Measurements from ENCODE around the gene CCK. TPM values are rescaled to one million over a fixed set of nuclear protein-coding genes. Genes with fewer than 3 reads are reported as not detected.

CCK gene
- total and polyA plus RNA-seq, 4 donors = 0.25 TPM; not detected in 3

DNA sequence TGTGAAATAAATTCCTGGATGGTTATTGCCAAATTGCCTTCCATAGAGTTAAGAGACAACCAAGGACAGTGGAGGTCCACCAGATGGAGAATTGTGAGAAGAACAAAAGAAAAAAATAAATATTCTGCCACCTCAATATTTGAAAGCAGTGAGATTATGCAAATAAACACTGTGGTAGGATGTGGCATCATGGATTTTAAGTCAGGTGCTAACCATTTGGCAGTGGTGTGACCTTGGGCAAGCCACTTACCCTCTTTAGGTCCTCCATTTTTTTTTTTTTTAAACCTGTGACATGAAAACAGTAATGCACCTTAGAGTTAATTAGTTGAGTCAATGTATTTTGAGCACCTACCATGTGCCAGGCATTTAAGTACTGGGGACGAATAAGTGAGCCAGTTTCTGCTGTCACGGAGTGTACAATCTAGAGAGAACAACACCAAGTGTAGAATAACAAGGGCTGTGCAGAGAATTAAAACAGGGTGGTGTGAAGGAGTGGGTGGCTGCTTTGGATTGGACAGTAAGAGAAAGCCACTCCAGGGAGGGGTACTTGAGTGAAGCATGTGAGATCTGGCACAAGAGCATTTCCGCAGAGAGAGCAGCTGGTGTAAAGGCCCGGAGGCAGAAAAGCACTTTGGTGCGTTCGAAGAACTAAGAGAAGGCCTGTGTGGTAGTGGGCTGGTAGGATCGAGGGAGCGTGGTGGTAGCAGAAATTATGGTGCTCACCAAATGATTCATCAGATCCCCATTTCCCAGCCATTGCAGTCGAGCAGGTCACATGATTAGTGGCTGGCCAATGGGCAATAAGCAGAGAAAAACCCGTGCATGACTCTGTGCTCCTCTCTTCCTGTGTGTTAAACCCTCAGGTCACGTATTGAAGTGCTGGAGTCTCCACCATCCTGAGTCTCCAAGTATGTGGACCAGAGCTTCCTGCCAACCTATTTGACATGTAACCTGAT is 39.2 kb downstream of the CCK start:
- no peak overlapping the region for H3K27ac ChIP-seq (ENCODE audit: low read depth in 1 of 2, low read length in 2 of 2)
- no peaks in the 10 kb centered on the region for H3K27me3 ChIP-seq (ENCODE audit: control insufficient read depth in 4 of 4, insufficient read depth in 4 of 4, low read length in 3 of 4)
- no peak overlapping the region for H3K9ac ChIP-seq (ENCODE audit: low read depth in 1 of 2, low read length in 2 of 2)
- peaks cover 3 to 20% (median 14%) of the 10 kb centered on the region in 4 donors for H3K36me3 ChIP-seq (ENCODE audit: control insufficient read depth in 4 of 4, insufficient read depth in 3 of 4, low read depth in 1 of 4, low read length in 3 of 4)
- no peaks in the 10 kb centered on the region for H3K9me3 ChIP-seq (ENCODE audit: control insufficient read depth in 4 of 4, low read length in 3 of 4)
- no peak for DNase-seq (ENCODE audit: low spot score)
- WGBS = 86% methylated on average over 11 of the region's 11 CpGs
- H3K4me1 ChIP-seq (ENCODE audit: control insufficient read depth in 4 of 4, insufficient read depth in 4 of 4, low read length in 3 of 4) = peaks cover 2 to 23% (median 15%) of the 10 kb centered on the region in 4 donors
- TF ChIP-seq, protein P1, sequence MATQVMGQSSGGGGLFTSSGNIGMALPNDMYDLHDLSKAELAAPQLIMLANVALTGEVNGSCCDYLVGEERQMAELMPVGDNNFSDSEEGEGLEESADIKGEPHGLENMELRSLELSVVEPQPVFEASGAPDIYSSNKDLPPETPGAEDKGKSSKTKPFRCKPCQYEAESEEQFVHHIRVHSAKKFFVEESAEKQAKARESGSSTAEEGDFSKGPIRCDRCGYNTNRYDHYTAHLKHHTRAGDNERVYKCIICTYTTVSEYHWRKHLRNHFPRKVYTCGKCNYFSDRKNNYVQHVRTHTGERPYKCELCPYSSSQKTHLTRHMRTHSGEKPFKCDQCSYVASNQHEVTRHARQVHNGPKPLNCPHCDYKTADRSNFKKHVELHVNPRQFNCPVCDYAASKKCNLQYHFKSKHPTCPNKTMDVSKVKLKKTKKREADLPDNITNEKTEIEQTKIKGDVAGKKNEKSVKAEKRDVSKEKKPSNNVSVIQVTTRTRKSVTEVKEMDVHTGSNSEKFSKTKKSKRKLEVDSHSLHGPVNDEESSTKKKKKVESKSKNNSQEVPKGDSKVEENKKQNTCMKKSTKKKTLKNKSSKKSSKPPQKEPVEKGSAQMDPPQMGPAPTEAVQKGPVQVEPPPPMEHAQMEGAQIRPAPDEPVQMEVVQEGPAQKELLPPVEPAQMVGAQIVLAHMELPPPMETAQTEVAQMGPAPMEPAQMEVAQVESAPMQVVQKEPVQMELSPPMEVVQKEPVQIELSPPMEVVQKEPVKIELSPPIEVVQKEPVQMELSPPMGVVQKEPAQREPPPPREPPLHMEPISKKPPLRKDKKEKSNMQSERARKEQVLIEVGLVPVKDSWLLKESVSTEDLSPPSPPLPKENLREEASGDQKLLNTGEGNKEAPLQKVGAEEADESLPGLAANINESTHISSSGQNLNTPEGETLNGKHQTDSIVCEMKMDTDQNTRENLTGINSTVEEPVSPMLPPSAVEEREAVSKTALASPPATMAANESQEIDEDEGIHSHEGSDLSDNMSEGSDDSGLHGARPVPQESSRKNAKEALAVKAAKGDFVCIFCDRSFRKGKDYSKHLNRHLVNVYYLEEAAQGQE (IDR thresholded peaks at IDR 0.05) = no peak
- TF ChIP-seq RAD21 (IDR thresholded peaks at IDR 0.05) (no peak), SP1 (IDR thresholded peaks at IDR 0.05) (no peak), HNF4G (IDR thresholded peaks at IDR 0.05) (no peak), FOXA2 (IDR thresholded peaks at IDR 0.05) (no peak), YY1 (IDR thresholded peaks at IDR 0.05) (no peak), FOXA1 (IDR thresholded peaks at IDR 0.05) (no peak), HNF4A (conservative IDR thresholded peaks at IDR 0.05) (no peak)
- TF ChIP-seq, protein P2, sequence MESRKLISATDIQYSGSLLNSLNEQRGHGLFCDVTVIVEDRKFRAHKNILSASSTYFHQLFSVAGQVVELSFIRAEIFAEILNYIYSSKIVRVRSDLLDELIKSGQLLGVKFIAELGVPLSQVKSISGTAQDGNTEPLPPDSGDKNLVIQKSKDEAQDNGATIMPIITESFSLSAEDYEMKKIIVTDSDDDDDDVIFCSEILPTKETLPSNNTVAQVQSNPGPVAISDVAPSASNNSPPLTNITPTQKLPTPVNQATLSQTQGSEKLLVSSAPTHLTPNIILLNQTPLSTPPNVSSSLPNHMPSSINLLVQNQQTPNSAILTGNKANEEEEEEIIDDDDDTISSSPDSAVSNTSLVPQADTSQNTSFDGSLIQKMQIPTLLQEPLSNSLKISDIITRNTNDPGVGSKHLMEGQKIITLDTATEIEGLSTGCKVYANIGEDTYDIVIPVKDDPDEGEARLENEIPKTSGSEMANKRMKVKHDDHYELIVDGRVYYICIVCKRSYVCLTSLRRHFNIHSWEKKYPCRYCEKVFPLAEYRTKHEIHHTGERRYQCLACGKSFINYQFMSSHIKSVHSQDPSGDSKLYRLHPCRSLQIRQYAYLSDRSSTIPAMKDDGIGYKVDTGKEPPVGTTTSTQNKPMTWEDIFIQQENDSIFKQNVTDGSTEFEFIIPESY (IDR thresholded peaks at IDR 0.05) = no peak
- TF ChIP-seq, protein P3, sequence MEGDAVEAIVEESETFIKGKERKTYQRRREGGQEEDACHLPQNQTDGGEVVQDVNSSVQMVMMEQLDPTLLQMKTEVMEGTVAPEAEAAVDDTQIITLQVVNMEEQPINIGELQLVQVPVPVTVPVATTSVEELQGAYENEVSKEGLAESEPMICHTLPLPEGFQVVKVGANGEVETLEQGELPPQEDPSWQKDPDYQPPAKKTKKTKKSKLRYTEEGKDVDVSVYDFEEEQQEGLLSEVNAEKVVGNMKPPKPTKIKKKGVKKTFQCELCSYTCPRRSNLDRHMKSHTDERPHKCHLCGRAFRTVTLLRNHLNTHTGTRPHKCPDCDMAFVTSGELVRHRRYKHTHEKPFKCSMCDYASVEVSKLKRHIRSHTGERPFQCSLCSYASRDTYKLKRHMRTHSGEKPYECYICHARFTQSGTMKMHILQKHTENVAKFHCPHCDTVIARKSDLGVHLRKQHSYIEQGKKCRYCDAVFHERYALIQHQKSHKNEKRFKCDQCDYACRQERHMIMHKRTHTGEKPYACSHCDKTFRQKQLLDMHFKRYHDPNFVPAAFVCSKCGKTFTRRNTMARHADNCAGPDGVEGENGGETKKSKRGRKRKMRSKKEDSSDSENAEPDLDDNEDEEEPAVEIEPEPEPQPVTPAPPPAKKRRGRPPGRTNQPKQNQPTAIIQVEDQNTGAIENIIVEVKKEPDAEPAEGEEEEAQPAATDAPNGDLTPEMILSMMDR (IDR thresholded peaks at IDR 0.05; ENCODE audit: low read depth, low read length, missing input control) = no peak
- H3K4me3 ChIP-seq (ENCODE audit: low read depth in 1 of 3, low read length in 3 of 3) = no peak overlapping the region

DNA sequence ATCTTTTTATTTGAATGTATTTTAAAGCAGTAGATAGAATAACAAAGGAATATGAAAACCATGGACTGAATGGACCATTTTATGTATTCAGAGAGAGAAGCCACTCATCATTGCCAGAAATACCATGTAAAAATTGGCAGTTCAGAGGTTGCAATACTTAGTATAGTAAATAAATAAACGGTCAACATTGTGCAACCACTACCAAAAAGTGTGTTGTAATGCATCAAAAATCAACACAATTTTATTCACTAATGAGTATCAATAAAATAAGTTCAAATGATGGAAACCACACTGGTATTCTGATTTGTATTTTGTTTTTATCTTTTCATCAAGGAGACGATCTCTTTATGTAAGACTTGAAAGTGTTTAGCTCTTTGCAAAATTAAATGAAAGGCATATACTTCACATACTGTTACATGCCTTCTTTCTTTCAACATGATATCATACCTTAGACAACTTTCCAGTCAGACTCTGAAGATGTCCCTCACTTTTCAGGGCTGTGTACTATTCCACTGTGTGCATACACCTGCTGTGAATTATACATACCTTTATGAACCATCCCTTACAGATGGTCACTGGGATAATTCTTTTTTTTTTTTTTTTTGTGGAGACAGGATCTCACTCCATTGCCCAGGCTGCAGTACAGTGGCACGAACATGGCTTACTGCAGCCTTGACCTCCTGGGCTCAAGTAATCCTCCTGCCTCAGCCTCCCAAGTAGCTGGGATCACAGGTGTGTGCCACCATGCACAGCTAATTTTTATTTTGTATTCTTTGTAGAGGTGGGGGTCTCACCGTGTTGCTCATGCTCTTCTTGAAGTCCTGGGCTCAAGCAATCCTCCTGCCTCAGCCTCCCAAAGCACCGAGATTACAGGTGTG is 40.3 kb downstream of the CCK start:
- Histone ChIP-seq H3K36me3 (ENCODE audit: control insufficient read depth in 4 of 4, insufficient read depth in 3 of 4, low read depth in 1 of 4, low read length in 3 of 4) (peaks cover 3 to 24% (median 16%) of the 10 kb centered on the region in 4 donors), H3K27ac (ENCODE audit: low read depth in 1 of 2, low read length in 2 of 2) (no peak overlapping the region), H3K4me1 (ENCODE audit: control insufficient read depth in 4 of 4, insufficient read depth in 4 of 4, low read length in 3 of 4) (peaks cover 2 to 14% (median 6%) of the 10 kb centered on the region in 4 donors), H3K9ac (ENCODE audit: low read depth in 1 of 2, low read length in 2 of 2) (no peak overlapping the region), H3K4me3 (ENCODE audit: low read depth in 1 of 3, low read length in 3 of 3) (no peak overlapping the region), H3K9me3 (ENCODE audit: control insufficient read depth in 4 of 4, low read length in 3 of 4) (no peaks in the 10 kb centered on the region), H3K27me3 (ENCODE audit: control insufficient read depth in 4 of 4, insufficient read depth in 4 of 4, low read length in 3 of 4) (no peaks in the 10 kb centered on the region)
- WGBS = 72% methylated on average over 5 of the region's 5 CpGs
- DNase-seq (ENCODE audit: low spot score) = no peak
- TF ChIP-seq HNF4G (IDR thresholded peaks at IDR 0.05) (no peak), HNF4A (conservative IDR thresholded peaks at IDR 0.05) (peak in 1 of 2 donors; percentile 45)
